Activated CD4-positive, alpha-beta T cell treated with anti-CD3 and anti-CD28 coated beads for 4 hours (primary cell): ENCODE measurements around the gene NAXE.
A peak's percentile ranks its signal among the peaks of the same experiment; 100 is the strongest.
"Not testable (repeated sequence)": the region's sequence is repeated elsewhere in the genome, so short reads cannot be mapped to it uniquely, and the experiment has no call there.

ENCODE experiments used
- DNase-seq, 2 donors: peaks; one replicate each; pipeline ENCODE4 v3.0.0-alpha.2; 2020

The NAXE gene

GRCh38 chr1:156571919-156572662, 19.5 kb upstream of the NAXE start, which contains the start of gene IQGAP3:
IQGAP3 (minus strand) TSS chr1:156572565; CDS start chr1:156572529, 36 bp downstream.
- peak; percentile 59 to 61 for DNase-seq

DNA sequence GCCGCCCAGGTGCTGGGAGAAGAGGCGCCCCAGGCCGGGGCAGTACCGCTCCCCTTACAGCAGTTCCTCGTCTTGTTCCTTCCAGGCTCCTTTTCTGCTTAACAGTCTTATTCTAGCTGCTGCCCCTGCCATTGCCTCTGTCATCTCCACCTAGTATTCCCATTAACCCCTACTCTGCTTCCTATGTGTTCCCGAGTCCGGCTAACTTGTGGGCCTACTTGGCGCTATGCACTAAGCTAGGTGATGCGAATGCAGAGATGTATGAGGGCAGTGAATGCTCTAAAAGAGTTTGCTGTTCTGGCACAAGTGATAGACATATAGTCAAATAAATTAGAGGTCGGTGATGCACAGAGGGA, 18.9 kb upstream of the NAXE start:
- DNase-seq = no peak

GRCh38 chr1:156574039-156574633, 17.4 kb upstream of the NAXE start:
- no peak for DNase-seq

GRCh38 chr1:156577550-156577949, 14.0 kb upstream of the NAXE start:
- no peak for DNase-seq

GRCh38 chr1:156578055-156578454, 13.5 kb upstream of the NAXE start:
- DNase-seq = no peak

DNA sequence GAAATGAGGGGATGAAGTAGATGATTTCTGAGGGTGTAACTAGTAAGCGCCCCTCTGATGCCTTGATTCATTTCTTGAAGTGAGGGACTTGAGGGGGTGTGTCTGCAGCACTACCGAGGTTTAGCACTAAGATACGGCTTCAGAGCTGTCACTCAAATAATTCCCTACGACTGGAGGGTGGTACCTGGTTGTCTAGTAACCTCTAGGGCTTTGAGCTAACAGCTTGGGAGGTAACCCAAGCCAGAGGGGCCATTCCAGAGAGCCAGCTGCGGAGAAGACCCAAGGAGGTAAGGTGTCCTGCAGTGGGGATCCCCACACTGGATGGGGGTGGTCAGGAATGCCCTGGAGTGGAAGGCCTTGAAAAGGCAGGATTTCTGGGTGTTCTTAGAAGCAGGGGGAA, 12.1 kb upstream of the NAXE start, which contains the start of gene TTC24:
TSS of gene TTC24 (plus strand) at position 252 of the 400 bp plus-strand sequence. CDS start 1,642 bp downstream, outside the sequence.
- DNase-seq = no peak

GRCh38 chr1:156581661-156582387, 9.8 kb upstream of the NAXE start:
- DNase-seq = peak in 1 of 2 donors; percentile 26

GRCh38 chr1:156582388-156583017, 9.1 kb upstream of the NAXE start:
- DNase-seq = no peak

DNA sequence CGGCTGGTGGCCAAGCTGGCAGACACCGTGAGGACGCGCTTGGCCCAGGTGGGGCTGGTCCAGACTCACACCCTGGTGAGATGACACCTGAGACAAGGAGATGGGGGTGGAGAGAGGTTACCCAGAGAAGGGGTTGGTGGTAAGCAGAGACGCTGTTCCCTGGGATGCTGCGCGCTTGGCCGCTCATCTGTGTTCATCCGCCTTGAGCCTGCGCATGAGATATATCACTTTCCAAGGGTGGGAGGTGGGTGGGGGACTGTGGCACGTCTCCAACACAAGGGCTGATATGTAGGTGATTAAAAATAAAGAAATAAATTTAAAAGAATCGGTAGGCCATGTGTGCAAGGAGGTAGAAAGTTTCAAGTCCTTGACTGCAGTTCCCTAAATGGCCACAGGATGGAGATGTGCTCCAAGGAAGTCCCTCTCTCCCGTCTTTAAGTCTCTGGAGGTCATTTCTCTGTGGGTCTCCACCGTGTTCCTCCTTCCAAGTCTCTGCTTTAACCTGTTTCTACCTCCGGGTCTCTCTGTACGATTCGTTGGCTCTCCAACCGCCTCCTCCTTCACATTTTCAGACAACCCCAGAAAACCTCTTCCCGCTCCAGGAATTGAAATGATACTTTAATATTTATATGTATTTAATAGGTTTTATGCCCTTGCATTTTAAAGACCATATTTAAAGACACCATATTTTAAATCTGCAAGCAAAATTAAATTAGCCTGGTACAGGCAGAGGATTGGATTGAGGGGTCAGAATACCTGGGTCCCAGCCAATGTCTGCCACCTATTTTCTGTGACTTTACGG, 7.6 kb upstream of the NAXE start:
- peak; percentile 64 to 82 for DNase-seq

- DNase-seq = no peak
Observed at GRCh38 chr1:156584813-156585212, 6.8 kb upstream of the NAXE start.

DNA sequence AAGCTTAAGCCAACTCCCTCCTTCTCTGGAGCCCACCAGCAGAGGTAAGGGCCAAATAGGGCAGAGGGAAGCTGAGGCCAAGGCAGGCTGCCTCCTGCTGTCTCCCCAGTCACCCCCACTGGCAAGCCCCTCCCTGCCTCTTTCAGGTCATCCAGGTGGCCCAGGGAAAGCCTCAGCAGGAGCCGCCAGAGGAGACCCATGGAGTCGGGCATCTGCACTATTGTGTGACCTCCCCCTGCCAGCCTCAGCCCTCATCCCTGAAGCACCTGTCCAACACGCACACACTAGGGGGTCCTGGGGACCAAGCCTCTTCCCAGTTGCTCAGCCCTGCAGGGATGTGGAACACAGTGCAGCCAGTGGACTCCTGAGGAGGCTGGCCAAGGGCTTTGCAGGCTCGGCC, 5.3 kb upstream of the NAXE start:
- DNase-seq = no peak

DNA sequence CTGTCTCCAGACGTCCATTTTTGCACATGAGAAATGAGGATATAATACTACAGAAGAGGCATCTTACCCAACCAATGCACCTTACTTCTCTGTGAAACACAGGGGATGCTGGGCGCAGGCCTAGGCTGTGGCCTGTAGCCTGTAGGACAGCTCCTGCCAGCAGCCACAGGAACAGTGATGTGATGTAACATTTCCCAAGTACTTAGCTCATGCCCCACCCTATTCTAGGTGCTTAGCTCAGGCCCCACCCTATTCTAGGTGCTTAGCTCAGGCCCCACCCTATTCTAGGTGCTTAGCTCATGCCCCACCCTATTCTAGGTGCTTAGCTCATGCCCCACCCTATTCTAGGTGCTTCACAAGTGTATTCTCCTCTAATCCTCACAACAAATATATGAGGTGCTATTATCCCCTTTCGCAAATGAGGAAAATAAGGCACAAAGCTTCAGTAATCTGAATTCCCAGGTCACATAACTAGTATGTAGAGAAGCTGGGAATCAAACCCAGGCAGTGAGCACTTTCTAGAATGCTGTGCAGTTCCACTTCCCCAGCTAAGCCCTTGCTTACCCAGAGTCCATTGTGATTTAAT, 4.6 kb upstream of the NAXE start:
- DNase-seq = no peak

- not testable (repeated sequence) for DNase-seq
Observed at GRCh38 chr1:156587927-156588326, 3.6 kb upstream of the NAXE start.

DNA sequence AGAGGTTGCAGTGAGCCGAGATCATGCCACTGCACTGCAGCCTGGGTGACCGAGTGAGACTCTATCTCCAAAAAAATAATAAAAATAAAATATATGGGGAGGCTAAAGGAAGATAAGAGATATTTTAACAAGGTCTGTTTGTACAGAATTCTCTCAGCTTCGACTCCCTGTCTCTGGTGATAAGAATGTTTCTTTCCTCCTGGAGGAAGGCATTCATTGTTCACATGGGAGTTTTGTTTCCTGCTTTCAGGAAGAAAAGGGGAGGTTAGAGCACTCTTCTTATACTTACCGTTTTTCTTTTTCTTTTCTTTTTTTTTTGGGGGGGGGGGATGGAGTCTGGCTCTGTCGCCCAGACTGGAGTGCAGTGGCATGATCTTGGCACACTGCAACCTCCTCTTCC, 2.0 kb upstream of the NAXE start:
- DNase-seq = no peak

DNA sequence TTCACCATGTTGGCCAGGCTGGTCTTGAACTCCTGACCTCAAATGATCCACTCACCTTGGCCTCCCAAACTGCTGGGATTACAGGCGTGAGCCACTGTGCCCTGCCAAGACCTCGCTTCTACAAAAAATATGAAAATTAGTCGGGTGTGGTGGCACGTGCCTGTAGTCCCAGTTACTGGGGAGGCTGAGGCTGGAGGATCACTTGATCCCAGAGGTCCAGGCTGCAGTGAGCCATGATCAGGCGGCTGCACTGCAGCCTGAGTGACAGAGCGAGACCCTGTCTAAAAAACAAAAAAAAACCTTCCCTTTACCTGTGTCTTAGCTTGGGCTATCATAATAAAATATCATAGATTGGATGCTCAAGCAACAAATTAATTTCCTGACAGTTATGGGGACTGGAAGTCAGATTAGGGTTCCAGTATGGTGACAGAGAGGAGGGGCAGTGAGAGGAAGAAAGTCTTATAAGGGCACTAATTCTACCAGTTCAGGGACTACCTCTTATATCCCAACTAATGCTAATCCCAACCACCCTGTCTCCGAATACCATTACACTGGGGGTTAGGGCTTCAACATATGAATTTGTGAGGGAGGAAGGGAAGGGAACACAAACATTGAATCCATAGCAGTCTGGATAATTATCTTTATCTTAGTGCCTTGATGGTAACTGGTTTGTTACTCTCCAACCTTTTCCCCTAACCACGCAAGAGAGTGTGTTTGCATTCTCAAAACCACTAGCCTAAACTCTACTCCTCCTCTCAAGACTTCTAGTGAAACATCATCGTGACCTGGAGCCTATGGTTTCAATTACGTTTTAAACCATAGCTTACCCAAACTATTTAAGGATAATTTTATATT, 1.0 kb upstream of the NAXE start:
- DNase-seq = no peak

DNA sequence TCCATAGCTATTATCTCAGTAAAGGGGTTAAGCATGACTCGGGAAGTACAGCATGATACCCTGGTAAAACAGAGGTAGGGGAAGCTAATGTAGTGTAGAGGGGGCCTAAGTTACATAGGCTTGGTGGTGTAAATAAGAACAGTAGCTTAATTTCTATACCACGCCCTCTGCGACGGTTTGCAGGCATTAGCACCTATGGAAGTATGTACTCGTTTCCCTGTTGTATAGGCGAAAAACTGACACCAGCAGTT, 470 bp upstream of the NAXE start:
- DNase-seq = no peak

GRCh38 chr1:156592158-156592909, 758 bp downstream of the NAXE start:
- DNase-seq = no peak

GRCh38 chr1:156592910-156593660, 1.5 kb downstream of the NAXE start:
- DNase-seq = no peak

DNA sequence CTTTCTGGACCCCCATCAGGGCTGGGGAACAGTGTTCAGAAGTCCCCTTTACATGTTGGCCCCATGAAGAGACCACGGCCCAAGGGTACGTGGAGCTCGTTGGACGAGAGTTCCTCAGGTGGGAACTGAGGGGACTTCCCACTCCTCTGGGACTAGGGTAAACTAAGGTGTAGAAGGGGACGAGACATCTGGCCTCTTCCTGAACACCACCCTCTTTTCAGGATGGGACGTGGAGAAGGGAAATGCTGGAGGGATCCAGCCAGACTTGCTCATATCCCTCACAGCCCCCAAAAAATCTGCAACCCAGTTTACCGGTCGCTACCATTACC, 2.0 kb downstream of the NAXE start:
- no peak for DNase-seq

DNA sequence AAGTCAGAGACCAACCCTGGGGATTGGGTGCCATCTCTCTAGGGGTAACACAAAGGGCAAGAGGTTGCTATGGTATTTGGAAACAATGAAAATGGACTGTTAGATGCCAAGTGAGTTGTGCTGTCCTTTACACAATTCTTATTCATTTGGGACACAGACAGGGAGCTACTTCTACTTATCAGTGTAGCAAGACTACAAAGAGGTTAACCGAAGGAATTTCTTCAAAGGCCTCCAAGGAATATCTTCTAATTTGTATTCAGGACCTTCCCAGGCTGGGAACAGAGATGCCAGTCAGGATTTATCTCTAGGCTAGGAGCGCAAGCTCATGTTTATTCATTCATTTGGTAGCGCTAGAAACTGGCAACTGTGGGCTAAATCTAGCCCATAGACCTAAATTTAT, 2.6 kb downstream of the NAXE start:
- DNase-seq = no peak
